CD14-positive monocyte (primary cell): ENCODE results near the gene PERCC1. TPM values are rescaled to one million over a fixed set of nuclear protein-coding genes. Genes with fewer than 3 reads are reported as not detected.

Source experiments
- DNase-seq, 3 donors: peaks; one replicate each; pipeline ENCODE4 v3.0.0-alpha.2; 2011 to 2022
- H2AFZ ChIP-seq: 2 replicates; pipeline ENCODE4 v1.6.0; 2012; ENCODE audit warnings: mild to moderate bottlenecking, low read depth, low read length, inconsistent platforms; ENCODE audit not compliant: insufficient read depth, poor library complexity, severe bottlenecking
- H3K27ac ChIP-seq, 2 donors: 1 replicate in 1 of 2; 2 replicates in 1 of 2; pipeline ENCODE4 v1.5.1; 2012 to 2013; ENCODE audit warnings: low read length in 2 of 2, control low read depth in 1 of 2, inconsistent platforms in 1 of 2, low read depth in 1 of 2, mild to moderate bottlenecking in 1 of 2
- H3K27me3 ChIP-seq, 2 donors: one replicate each; pipeline versions ENCODE4 v1.6.0 to v1.6.1; 2011 to 2013; ENCODE audit warnings: low read length in 2 of 2; ENCODE audit not compliant: control insufficient read depth in 2 of 2, insufficient read depth in 2 of 2
- H3K36me3 ChIP-seq, 2 donors: replicated peaks in 1 of 2; 1 replicate in 1 of 2; 2 replicates in 1 of 2; pipeline versions ENCODE4 v1.5.1 to v1.6.1; 2012 to 2013; ENCODE audit warnings: low read length in 2 of 2, control low read depth in 1 of 2, inconsistent platforms in 1 of 2, mild to moderate bottlenecking in 1 of 2; ENCODE audit not compliant: insufficient read depth in 2 of 2, control insufficient read depth in 1 of 2
- H3K4me1 ChIP-seq, 2 donors: 1 replicate in 1 of 2; 2 replicates in 1 of 2; pipeline versions ENCODE4 v1.5.1 to v1.6.1; 2012 to 2013; ENCODE audit warnings: low read length in 2 of 2, control low read depth in 1 of 2, inconsistent platforms in 1 of 2, mild to moderate bottlenecking in 1 of 2, moderate library complexity in 1 of 2; ENCODE audit not compliant: insufficient read depth in 2 of 2, control insufficient read depth in 1 of 2
- H3K4me2 ChIP-seq: replicated peaks from 2 replicates; pipeline ENCODE3; 2012; ENCODE audit warnings: low read length, moderate library complexity, mild to moderate bottlenecking; ENCODE audit not compliant: poor library complexity, severe bottlenecking; ENCODE audit errors: extremely low read depth
- H3K4me3 ChIP-seq, 3 experiments: fragments of 200-600 bp in 1 of 3; sonication (generic) in 1 of 3; replicated peaks in 1 of 3; 1 replicate in 2 of 3; 2 replicates in 1 of 3; pipeline ENCODE4 v1.5.1; 2011 to 2013; ENCODE audit warnings: low read length in 3 of 3, mild to moderate bottlenecking in 3 of 3, control low read depth in 2 of 3, low read depth in 2 of 3, inconsistent platforms in 1 of 3, moderate library complexity in 1 of 3
- H3K79me2 ChIP-seq: 2 replicates; pipeline ENCODE4 v1.6.0; 2012; ENCODE audit warnings: mild to moderate bottlenecking, control low read depth, inconsistent platforms, low read length, moderate library complexity; ENCODE audit not compliant: insufficient read depth
- H3K9ac ChIP-seq: 2 replicates; pipeline ENCODE4 v1.6.0; 2017; ENCODE audit warnings: low read length, mild to moderate bottlenecking; ENCODE audit not compliant: insufficient read depth, poor library complexity, severe bottlenecking
- H3K9me3 ChIP-seq, 2 donors: replicated peaks in 1 of 2; 1 replicate in 1 of 2; 2 replicates in 1 of 2; pipeline versions ENCODE4 v1.5.1 to v1.6.1; 2012 to 2013; ENCODE audit warnings: low read length in 2 of 2, control low read depth in 1 of 2; ENCODE audit not compliant: control insufficient read depth in 1 of 2, insufficient read depth in 1 of 2
- H4K20me1 ChIP-seq: 2 replicates; pipeline ENCODE4 v1.6.0; 2012; ENCODE audit warnings: mild to moderate bottlenecking, low read length, control low read depth, moderate library complexity; ENCODE audit not compliant: insufficient read depth
- H3K27ac Mint-ChIP-seq, 7 donors: one replicate each; pipeline ENCODE4 v1.8.0; 2020; ENCODE audit warnings: mild to moderate bottlenecking in 7 of 7, mixed read lengths in 7 of 7, moderate library complexity in 6 of 7, inconsistent platforms in 2 of 7
- H3K27me3 Mint-ChIP-seq, 3 donors: one replicate each; pipeline ENCODE4 v1.8.0; 2021 to 2022; ENCODE audit warnings: low read depth in 3 of 3, mild to moderate bottlenecking in 3 of 3, mixed read lengths in 3 of 3, moderate library complexity in 3 of 3, inconsistent platforms in 1 of 3
- H3K36me3 Mint-ChIP-seq, 2 donors: one replicate each; pipeline ENCODE4 v1.8.0; 2020; ENCODE audit warnings: mixed read lengths in 2 of 2, inconsistent platforms in 1 of 2, mild to moderate bottlenecking in 1 of 2
- H3K4me1 Mint-ChIP-seq: one replicate; pipeline ENCODE4 v1.8.0; 2020; ENCODE audit warnings: mild to moderate bottlenecking, mixed read lengths
- H3K4me3 Mint-ChIP-seq, 2 donors: one replicate each; pipeline ENCODE4 v1.8.0; 2020; ENCODE audit warnings: mild to moderate bottlenecking in 2 of 2, mixed read lengths in 2 of 2, moderate library complexity in 1 of 2
- H3K9me3 Mint-ChIP-seq, 7 donors: one replicate each; pipeline ENCODE4 v1.8.0; 2020 to 2022; ENCODE audit warnings: mixed read lengths in 7 of 7, mild to moderate bottlenecking in 6 of 7, moderate library complexity in 6 of 7, inconsistent platforms in 2 of 7
- CTCF ChIP-seq: fragments of 200-600 bp; IDR thresholded peaks from one replicate; pipeline ENCODE4 v1.8.0; 2022; ENCODE audit warnings: antibody characterized with exemption, mild to moderate bottlenecking
- WGBS: methylation state at CpG from one replicate; pipeline ENCODE4 v1.1.5; 2013; ENCODE audit warnings: missing lambda C conversion rate; ENCODE audit not compliant: insufficient coverage; 5-methylcytosine and 5-hydroxymethylcytosine counted together
- intact Hi-C, 2 donors: fragments of 100-400 bp; cut with micrococcal nuclease; formaldehyde crosslinking; loops; one replicate each; pipeline versions ENCODE4 v1.15.0 to v1.15.1; 2023
- polyA plus RNA-seq, 3 donors: library from polyadenylated mRNA; depleted of rRNA in 1 of 3; unstranded in 2 of 3; stranded (reverse) in 1 of 3; fragments of 300-500 nt in 2 of 3; fragments of >200 nt in 1 of 3; fragmentation: Illumina TruSeq in 2 of 3; gene quantifications; 1 replicate in 2 of 3; 2 replicates in 1 of 3; pipeline ENCODE4 v1.2.3, GENCODE V29; 2012 to 2021

PERCC1 gene
- polyA plus RNA-seq, 3 donors = not detected

- Mint-ChIP-seq H3K27me3 (peaks cover 7 to 39% (median 7%) of the 10 kb centered on the region in 3 donors), H3K4me1 (peaks cover 3% of the 10 kb centered on the region), H3K36me3 (no peaks in the 10 kb centered on the region), H3K27ac (peak overlapping the region in 2 of 7 donors; percentile 30 to 54), H3K4me3 (no peak overlapping the region), H3K9me3 (peaks cover 0 to 2% (median 0%) of the 10 kb centered on the region in 7 donors)
- Histone ChIP-seq H3K27ac (no peak overlapping the region), H3K4me1 (peaks cover 5 to 21% of the 10 kb centered on the region in 2 donors), H3K79me2 (no peaks in the 10 kb centered on the region), H4K20me1 (no peaks in the 10 kb centered on the region), H3K9me3 (no peaks in the 10 kb centered on the region), H3K9ac (no peak overlapping the region), H2AFZ (no peak overlapping the region), H3K36me3 (no peaks in the 10 kb centered on the region), H3K4me2 (no peak overlapping the region), H3K4me3 (no peak overlapping the region), H3K27me3 (peaks cover 0 to 30% of the 10 kb centered on the region in 2 donors)
- DNase-seq = no peak
- TF ChIP-seq CTCF = no peak
- intact Hi-C loops = loop anchor here (10.0 kb wide), 2 partner anchors 275 to 355 kb away; partner anchors contain the start of genes MAPK8IP3 (in 1 of the 2), NUBP2 (in 1 of the 2) and SPSB3 (in 1 of the 2)
- WGBS = 96% methylated on average over 13 of the region's 13 CpGs
These were observed 1.2 kb upstream of the PERCC1 start for GRCh38 chr16:1429631-1430030.

GRCh38 chr16:1430214-1430758 lies 592 bp upstream of the PERCC1 start:
- Histone ChIP-seq H4K20me1 (no peaks in the 10 kb centered on the region), H3K27me3 (peaks cover 0 to 30% of the 10 kb centered on the region in 2 donors), H3K4me3 (no peak overlapping the region), H3K9me3 (no peaks in the 10 kb centered on the region), H3K79me2 (no peaks in the 10 kb centered on the region), H3K4me1 (peaks cover 5 to 21% of the 10 kb centered on the region in 2 donors), H3K36me3 (no peaks in the 10 kb centered on the region), H2AFZ (no peak overlapping the region), H3K9ac (no peak overlapping the region), H3K27ac (no peak overlapping the region), H3K4me2 (no peak overlapping the region)
- H3K27ac Mint-ChIP-seq = no peak overlapping the region
- peaks cover 0 to 2% (median 0%) of the 10 kb centered on the region in 7 donors for H3K9me3 Mint-ChIP-seq
- no peak for TF ChIP-seq CTCF
- 72% methylated on average over 8 of the region's 14 CpGs for WGBS
- H3K36me3 Mint-ChIP-seq = peaks cover 0 to under 1% of the 10 kb centered on the region in 2 donors
- intact Hi-C loops = no loop called here
- no peak for DNase-seq
- H3K4me3 Mint-ChIP-seq = no peak overlapping the region
- peaks cover 3% of the 10 kb centered on the region for H3K4me1 Mint-ChIP-seq
- H3K27me3 Mint-ChIP-seq = peaks cover 7 to 39% (median 7%) of the 10 kb centered on the region in 3 donors
